ENCODE measurements around the gene SEC24D. TPM values are rescaled to one million over a fixed set of nuclear protein-coding genes. Genes with fewer than 3 reads are reported as not detected.

The SEC24D gene
- total RNA-seq, 1 experiment from 2014 or later = 14.4 TPM

- BruUV-seq (replicated peaks) = no TSS peak
- POLR2A ChIA-PET (ENCODE audit: unreplicated experiment) = no interaction called here
- Histone ChIP-seq H3K9me2 (replicated peaks; ENCODE audit: low read length) (no peaks in the 10 kb centered on the region), H3K79me2 (ENCODE audit: low read length) (no peaks in the 10 kb centered on the region), H3K27ac (ENCODE audit: low read length) (no peak overlapping the region), H3K36me3 (ENCODE audit: low read depth, low read length) (no peaks in the 10 kb centered on the region), H3K9ac (ENCODE audit: low read length) (no peak overlapping the region), H4K20me1 (ENCODE audit: low read length) (no peaks in the 10 kb centered on the region), H3F3A (ENCODE audit: low read length, unreplicated experiment) (no peaks in the 10 kb centered on the region), H2AFZ (ENCODE audit: low read length) (no peak overlapping the region), H3K4me1 (ENCODE audit: insufficient read depth, low read length) (no peaks in the 10 kb centered on the region), H3K27me3 (ENCODE audit: low read length) (no peaks in the 10 kb centered on the region), H3K4me3 (ENCODE audit: low read length) (no peak overlapping the region), H3K9me3 (ENCODE audit: low read length) (no peaks in the 10 kb centered on the region), H3K4me2 (ENCODE audit: low read length) (no peak overlapping the region)
- DNase-seq = no peak
- TF ChIP-seq CTCF (conservative IDR thresholded peaks at IDR 0.05; ENCODE audit: low read depth, low read length) = no peak
- TF ChIP-seq EZH2 (IDR thresholded peaks at IDR 0.05; ENCODE audit: low read length, unreplicated experiment) = no peak
- no peak for TF ChIP-seq EZH2phosphoT487 (IDR thresholded peaks at IDR 0.05; ENCODE audit: borderline replicate concordance, low read length)
- CTCF ChIA-PET = interaction anchor here (0.6 kb wide), 1 partner anchor 84 kb away, joined by 3 read pairs; no protein-coding TSS in a partner anchor
- intact Hi-C loops (cut with micrococcal nuclease) = no loop called here
- ATAC-seq = no peak
These were observed 41.9 kb upstream of the SEC24D start for GRCh38 chr4:118877797-118878196.

- H3K36me3 ChIP-seq (ENCODE audit: low read depth, low read length) = no peaks in the 10 kb centered on the region
- no TSS peak for BruUV-seq (replicated peaks)
- no peaks in the 10 kb centered on the region for H3K9me2 ChIP-seq (replicated peaks; ENCODE audit: low read length)
- H3K4me1 ChIP-seq (ENCODE audit: insufficient read depth, low read length) = no peaks in the 10 kb centered on the region
- TF ChIP-seq CTCF (conservative IDR thresholded peaks at IDR 0.05; ENCODE audit: low read depth, low read length) (no peak), EZH2 (IDR thresholded peaks at IDR 0.05; ENCODE audit: low read length, unreplicated experiment) (no peak), EZH2phosphoT487 (IDR thresholded peaks at IDR 0.05; ENCODE audit: borderline replicate concordance, low read length) (no peak)
- DNase-seq (no peak), ATAC-seq (no peak)
- ChIA-PET CTCF (no interaction called here), POLR2A (ENCODE audit: unreplicated experiment) (no interaction called here)
- intact Hi-C loops (cut with micrococcal nuclease) = no loop called here
- H2AFZ ChIP-seq (ENCODE audit: low read length) = no peak overlapping the region
- no peak overlapping the region for H3K4me3 ChIP-seq (ENCODE audit: low read length)
- H3K27me3 ChIP-seq (ENCODE audit: low read length) = no peaks in the 10 kb centered on the region
- H3K79me2 ChIP-seq (ENCODE audit: low read length) = no peaks in the 10 kb centered on the region
- H3F3A ChIP-seq (ENCODE audit: low read length, unreplicated experiment) = no peaks in the 10 kb centered on the region
- H3K9ac ChIP-seq (ENCODE audit: low read length) = no peak overlapping the region
- no peaks in the 10 kb centered on the region for H4K20me1 ChIP-seq (ENCODE audit: low read length)
- no peaks in the 10 kb centered on the region for H3K9me3 ChIP-seq (ENCODE audit: low read length)
- H3K4me2 ChIP-seq (ENCODE audit: low read length) = no peak overlapping the region
- no peak overlapping the region for H3K27ac ChIP-seq (ENCODE audit: low read length)
These were observed 36.3 kb upstream of the SEC24D start for GRCh38 chr4:118872181-118872580.

- Histone ChIP-seq H2AFZ (ENCODE audit: low read length) (no peak overlapping the region), H3F3A (ENCODE audit: low read length, unreplicated experiment) (no peaks in the 10 kb centered on the region), H3K9me2 (replicated peaks; ENCODE audit: low read length) (no peaks in the 10 kb centered on the region), H3K79me2 (ENCODE audit: low read length) (no peaks in the 10 kb centered on the region), H3K4me2 (ENCODE audit: low read length) (no peak overlapping the region), H3K4me1 (ENCODE audit: insufficient read depth, low read length) (no peaks in the 10 kb centered on the region), H3K27me3 (ENCODE audit: low read length) (no peaks in the 10 kb centered on the region), H3K36me3 (ENCODE audit: low read depth, low read length) (no peaks in the 10 kb centered on the region), H3K4me3 (ENCODE audit: low read length) (no peak overlapping the region), H3K9ac (ENCODE audit: low read length) (no peak overlapping the region), H3K27ac (ENCODE audit: low read length) (no peak overlapping the region), H4K20me1 (ENCODE audit: low read length) (no peaks in the 10 kb centered on the region), H3K9me3 (ENCODE audit: low read length) (no peaks in the 10 kb centered on the region)
- ChIA-PET CTCF (no interaction called here), POLR2A (ENCODE audit: unreplicated experiment) (no interaction called here)
- TF ChIP-seq EZH2phosphoT487 (IDR thresholded peaks at IDR 0.05; ENCODE audit: borderline replicate concordance, low read length) (no peak), CTCF (conservative IDR thresholded peaks at IDR 0.05; ENCODE audit: low read depth, low read length) (no peak)
- DNase-seq (no peak), ATAC-seq (no peak)
- intact Hi-C loops (cut with micrococcal nuclease) = no loop called here
- no TSS peak for BruUV-seq (replicated peaks)
These were observed 33.9 kb upstream of the SEC24D start for GRCh38 chr4:118869808-118870342.

Measured in PC-3 (cell line).